Spinal cord (tissue), 10 donors: ENCODE results near the gene STXBP1. TPM values are rescaled to one million over a fixed set of nuclear protein-coding genes. Genes with fewer than 3 reads are reported as not detected.
"Not testable (repeated sequence)": the region's sequence is repeated elsewhere in the genome, so short reads cannot be mapped to it uniquely, and the experiment has no call there.

ENCODE experiments used
- DNase-seq, 6 donors: peaks; one replicate each; pipeline versions ENCODE4 v3.0.0 to v3.0.0-alpha.2; 2013 to 2015; ENCODE audit warnings: low spot score in 6 of 6, low read depth in 4 of 6
- H3K27ac ChIP-seq: one replicate; pipeline ENCODE4 v1.5.1; 2013; ENCODE audit warnings: low read depth, low read length, control low read depth
- H3K27me3 ChIP-seq: one replicate; pipeline ENCODE4 v1.6.1; 2013; ENCODE audit warnings: low read length; ENCODE audit not compliant: control insufficient read depth, insufficient read depth
- H3K36me3 ChIP-seq: one replicate; pipeline ENCODE4 v1.6.1; 2013; ENCODE audit warnings: low read length; ENCODE audit not compliant: control insufficient read depth, insufficient read depth
- H3K4me1 ChIP-seq: one replicate; pipeline ENCODE4 v1.6.1; 2013; ENCODE audit warnings: low read length; ENCODE audit not compliant: control insufficient read depth, insufficient read depth
- H3K4me3 ChIP-seq: one replicate; pipeline ENCODE4 v1.5.1; 2013; ENCODE audit warnings: low read depth, low read length, control low read depth
- H3K9me3 ChIP-seq: one replicate; pipeline ENCODE4 v1.6.1; 2013; ENCODE audit warnings: low read length; ENCODE audit not compliant: control insufficient read depth, insufficient read depth
- WGBS: methylation state at CpG from one replicate; pipeline ENCODE4 v1.1.5; 2013; ENCODE audit warnings: missing lambda C conversion rate; ENCODE audit not compliant: insufficient coverage; 5-methylcytosine and 5-hydroxymethylcytosine counted together
- polyA plus RNA-seq, 2 donors: library from polyadenylated mRNA; unstranded; fragments of 120-200 nt; gene quantifications; one replicate each; pipeline ENCODE4 v1.2.1, GENCODE V29; 2013; ENCODE audit not compliant: insufficient read length in 2 of 2
- total RNA-seq, 2 donors: library from RNA; depleted of rRNA in 1 of 2; stranded (reverse); fragments of 120-200 nt in 1 of 2; fragments of >200 nt in 1 of 2; gene quantifications; one replicate each; pipeline versions ENCODE4 v1.2.3 to v1.2.4, GENCODE V29; 2013 to 2014
- donor health status: healthy.

The STXBP1 gene
- total and polyA plus RNA-seq, 4 donors, result 45.0 to 301 (median 190) TPM

- H3K27ac ChIP-seq, result peak overlapping the region; percentile 59
- DNase-seq, result peak in 5 of 6 donors; percentile 45 to 97 (median 78)
Observed at GRCh38 chr9:127608104-127608966, 3.7 kb upstream of the STXBP1 start.

GRCh38 chr9:127611603-127611898 lies 526 bp upstream of the STXBP1 start:
- no peaks in the 10 kb centered on the region for H3K27me3 ChIP-seq
- peak overlapping the region; percentile 72 for H3K4me3 ChIP-seq
- H3K36me3 ChIP-seq, result no peaks in the 10 kb centered on the region
- H3K9me3 ChIP-seq, result no peaks in the 10 kb centered on the region
- 3% methylated on average over 11 of the region's 11 CpGs for WGBS
- peak overlapping the region; percentile 85 for H3K27ac ChIP-seq
- no peak for DNase-seq
- peaks cover 36% of the 10 kb centered on the region for H3K4me1 ChIP-seq

More at GRCh38 chr9:127608104-127608966, 3.7 kb upstream of the STXBP1 start:
- Histone ChIP-seq H3K27me3 (no peaks in the 10 kb centered on the region), H3K36me3 (no peaks in the 10 kb centered on the region), H3K9me3 (no peaks in the 10 kb centered on the region), H3K4me1 (peaks cover 30% of the 10 kb centered on the region), H3K4me3 (peak overlapping the region; percentile 45)
- 1% methylated on average over 54 of the region's 55 CpGs for WGBS

GRCh38 chr9:127612939-127613582 lies 984 bp downstream of the STXBP1 start:
- no peaks in the 10 kb centered on the region for H3K36me3 ChIP-seq
- H3K4me3 ChIP-seq, result peak overlapping the region; percentile 88
- H3K27me3 ChIP-seq, result no peaks in the 10 kb centered on the region
- WGBS, result 0% methylated on average over 30 of the region's 41 CpGs
- peak in 3 of 6 donors; percentile 31 to 85 (median 85) for DNase-seq
- peak overlapping the region; percentile 84 for H3K27ac ChIP-seq
- peaks cover 27% of the 10 kb centered on the region for H3K4me1 ChIP-seq
- no peaks in the 10 kb centered on the region for H3K9me3 ChIP-seq

GRCh38 chr9:127613583-127613954 lies 1.5 kb downstream of the STXBP1 start:
- Histone ChIP-seq H3K36me3 (no peaks in the 10 kb centered on the region), H3K27ac (peak overlapping the region; percentile 84), H3K4me3 (peak overlapping the region; percentile 88), H3K27me3 (no peaks in the 10 kb centered on the region), H3K9me3 (no peaks in the 10 kb centered on the region), H3K4me1 (peaks cover 22% of the 10 kb centered on the region)
- no CpG with 5 or more reads among the region's 5 CpGs for WGBS
- peak in 2 of 6 donors; percentile 67 to 77 for DNase-seq

- no peak for DNase-seq
- H3K36me3 ChIP-seq, result no peaks in the 10 kb centered on the region
- peaks cover 16% of the 10 kb centered on the region for H3K4me1 ChIP-seq
- no CpG with 5 or more reads among the region's 3 CpGs for WGBS
- no peak overlapping the region for H3K27ac ChIP-seq
- no peak overlapping the region for H3K4me3 ChIP-seq
- H3K9me3 ChIP-seq, result no peaks in the 10 kb centered on the region
- no peaks in the 10 kb centered on the region for H3K27me3 ChIP-seq
Observed at GRCh38 chr9:127614961-127615360, 2.9 kb downstream of the STXBP1 start.

GRCh38 chr9:127621339-127621970 lies 9.4 kb downstream of the STXBP1 start:
- H3K9me3 ChIP-seq, H3K36me3 ChIP-seq, H3K4me1 ChIP-seq, DNase-seq, H3K27ac ChIP-seq, H3K27me3 ChIP-seq, H3K4me3 ChIP-seq: not testable (repeated sequence)
- WGBS, result 92% methylated on average over 7 of the region's 10 CpGs

GRCh38 chr9:127626752-127627493 lies 14.8 kb downstream of the STXBP1 start:
- Histone ChIP-seq H3K36me3 (no peaks in the 10 kb centered on the region), H3K4me3 (no peak overlapping the region), H3K4me1 (peaks cover 16% of the 10 kb centered on the region), H3K27me3 (no peaks in the 10 kb centered on the region), H3K27ac (no peak overlapping the region), H3K9me3 (no peaks in the 10 kb centered on the region)
- 54% methylated on average over 4 of the region's 8 CpGs for WGBS
- DNase-seq, result peak in 1 of 6 donors; percentile 63

- Histone ChIP-seq H3K4me1 (peaks cover 18% of the 10 kb centered on the region), H3K27me3 (no peaks in the 10 kb centered on the region), H3K9me3 (no peaks in the 10 kb centered on the region), H3K4me3 (no peak overlapping the region), H3K27ac (no peak overlapping the region), H3K36me3 (no peaks in the 10 kb centered on the region)
- 50% methylated on average over 1 of the region's 2 CpGs for WGBS
- no peak for DNase-seq
Observed at GRCh38 chr9:127627494-127627855, 15.4 kb downstream of the STXBP1 start.

GRCh38 chr9:127628758-127629467 lies 16.8 kb downstream of the STXBP1 start:
- 49% methylated on average over 9 of the region's 9 CpGs for WGBS
- H3K4me1 ChIP-seq, result peaks cover 22% of the 10 kb centered on the region
- H3K9me3 ChIP-seq, result no peaks in the 10 kb centered on the region
- no peak overlapping the region for H3K4me3 ChIP-seq
- H3K27me3 ChIP-seq, result no peaks in the 10 kb centered on the region
- no peak overlapping the region for H3K27ac ChIP-seq
- peak in 2 of 6 donors; percentile 35 to 50 for DNase-seq
- H3K36me3 ChIP-seq, result peaks cover 3% of the 10 kb centered on the region
